HL-60/S4 (cell line): Measurements from ENCODE around the gene AP3D1.

Experiments used
- in situ Hi-C: fragments of 300-500 bp; cut with MboI; formaldehyde crosslinking; loops from 2 replicates; pipeline ENCODE4 v1.14.3; 2022; ENCODE audit warnings: low sequenced_read_pairs

The AP3D1 gene

DNA sequence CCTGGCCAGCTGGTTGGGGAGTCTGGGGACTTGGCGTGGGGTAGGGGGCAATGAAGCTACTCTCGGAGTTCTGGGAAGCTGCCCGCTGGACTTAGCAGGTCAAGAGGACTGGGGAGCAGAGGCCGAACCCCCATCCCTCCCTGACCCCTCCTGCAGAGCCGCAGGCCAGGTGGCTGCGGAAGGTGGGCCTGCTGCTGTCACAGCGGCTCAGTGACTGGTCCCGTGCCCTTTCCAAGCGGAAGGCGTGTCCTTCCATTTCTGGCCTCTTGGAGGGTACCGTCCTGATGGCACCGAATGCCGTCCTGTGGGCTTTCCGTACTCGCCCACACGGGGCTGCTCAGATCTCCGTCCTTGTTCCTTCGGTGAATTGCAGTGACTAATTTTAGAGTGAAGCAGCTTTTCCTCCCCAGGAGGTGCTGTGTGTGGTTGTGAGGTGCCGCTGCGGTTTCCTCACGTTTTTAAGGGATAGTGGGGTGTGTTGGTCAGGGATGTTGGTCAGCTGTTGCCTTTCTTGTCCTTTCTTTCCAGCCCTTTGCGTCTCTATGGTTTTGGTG is 33.1 kb upstream of the AP3D1 start:
- in situ Hi-C loops = no loop called here

DNA sequence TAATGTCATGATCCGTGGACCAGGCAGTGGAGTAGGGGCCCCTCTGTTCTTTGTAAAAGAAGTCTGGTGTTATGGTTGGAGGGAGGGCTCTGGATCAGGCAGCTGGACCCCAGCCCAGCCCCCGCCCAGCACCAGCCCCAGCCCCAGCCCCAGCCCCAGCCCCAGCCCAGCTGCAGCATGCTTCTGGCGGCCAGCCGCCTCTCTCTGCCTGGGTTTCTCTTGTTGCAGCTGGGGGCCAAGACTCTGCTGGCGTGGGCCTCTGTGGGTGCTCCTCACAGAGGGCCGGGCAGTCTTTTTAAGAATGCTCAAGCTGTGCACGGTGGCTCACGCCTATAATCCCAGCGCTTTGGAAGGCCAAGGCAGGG is 30.2 kb upstream of the AP3D1 start:
- in situ Hi-C loops = no loop called here

DNA sequence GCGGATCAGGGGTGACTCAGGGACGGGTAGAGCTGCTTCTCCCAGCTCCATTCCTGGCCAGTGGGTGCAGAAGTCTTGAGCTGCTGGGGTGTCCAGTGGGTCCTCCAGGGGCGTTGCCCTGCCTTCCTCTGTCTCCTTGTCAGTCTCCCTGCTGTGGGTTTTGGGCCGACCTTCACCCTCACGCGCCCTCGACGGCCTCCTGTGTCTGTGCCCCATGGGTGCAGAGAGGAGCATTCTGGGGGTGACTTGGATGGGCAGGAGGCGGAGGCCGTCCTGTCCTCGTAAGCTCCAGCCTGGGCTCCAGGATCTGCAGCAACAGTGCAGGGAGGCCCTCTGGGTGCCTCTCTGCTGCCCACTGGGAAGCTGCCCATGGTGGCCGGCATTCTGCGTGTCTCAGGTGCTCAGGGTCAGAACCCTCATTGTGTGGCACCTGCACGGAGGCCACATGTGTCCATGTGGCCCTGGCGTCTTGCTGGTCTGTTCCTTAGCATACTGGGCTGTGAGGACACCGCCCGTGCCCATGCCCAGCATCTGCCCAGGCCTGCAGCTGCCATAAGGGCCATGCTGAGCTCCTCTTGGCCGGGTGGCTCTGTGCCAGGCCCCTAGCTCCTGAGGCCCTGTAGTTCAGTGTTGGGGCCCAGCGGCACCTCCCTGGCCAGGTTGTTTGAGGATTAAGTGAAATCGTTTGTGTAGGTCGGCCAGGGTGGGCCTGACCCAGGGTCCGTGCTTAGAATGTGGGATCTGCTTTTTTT is 29.7 kb upstream of the AP3D1 start:
- in situ Hi-C loops = no loop called here

DNA sequence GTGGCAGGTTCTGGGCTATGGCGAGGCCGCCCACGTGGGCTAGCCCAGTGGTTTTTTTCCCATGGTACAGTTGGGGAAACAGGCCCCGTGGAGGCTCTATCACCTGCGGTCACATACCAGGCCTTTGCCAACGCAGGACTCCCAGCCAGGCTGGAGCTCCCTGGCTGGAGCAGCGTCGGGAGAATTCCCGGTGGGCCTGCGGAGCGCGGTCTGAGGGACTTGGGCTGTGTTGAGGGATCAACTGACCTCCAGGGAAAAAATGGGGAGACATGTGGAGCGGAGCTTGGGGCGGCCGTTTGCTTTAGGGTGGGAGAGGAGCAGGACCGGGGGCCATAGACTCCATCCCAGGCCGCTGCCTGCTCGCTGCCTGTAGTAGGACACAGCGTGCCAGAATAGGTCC is 28.7 kb upstream of the AP3D1 start:
- in situ Hi-C loops = no loop called here

DNA sequence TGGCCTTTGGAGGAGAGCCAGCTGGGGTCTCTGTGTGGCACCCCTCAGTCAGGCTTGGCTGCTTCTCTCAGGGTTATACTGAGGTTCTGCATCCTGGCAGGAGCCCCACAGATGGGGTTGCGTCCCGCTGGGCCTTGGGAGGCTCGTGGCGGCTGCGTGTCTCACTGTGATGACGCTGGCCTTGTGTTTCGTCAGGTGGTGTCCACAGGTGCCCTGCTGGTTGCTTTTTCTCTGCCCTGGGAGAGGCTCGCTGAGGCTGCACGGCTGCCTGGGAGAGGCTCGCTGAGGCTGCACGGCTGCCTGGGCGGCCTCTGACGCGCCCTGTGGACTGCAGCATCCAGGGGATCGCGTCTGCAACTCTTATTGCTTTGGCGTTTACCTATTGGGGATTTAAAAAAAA is 27.7 kb upstream of the AP3D1 start:
- in situ Hi-C loops = no loop called here

DNA sequence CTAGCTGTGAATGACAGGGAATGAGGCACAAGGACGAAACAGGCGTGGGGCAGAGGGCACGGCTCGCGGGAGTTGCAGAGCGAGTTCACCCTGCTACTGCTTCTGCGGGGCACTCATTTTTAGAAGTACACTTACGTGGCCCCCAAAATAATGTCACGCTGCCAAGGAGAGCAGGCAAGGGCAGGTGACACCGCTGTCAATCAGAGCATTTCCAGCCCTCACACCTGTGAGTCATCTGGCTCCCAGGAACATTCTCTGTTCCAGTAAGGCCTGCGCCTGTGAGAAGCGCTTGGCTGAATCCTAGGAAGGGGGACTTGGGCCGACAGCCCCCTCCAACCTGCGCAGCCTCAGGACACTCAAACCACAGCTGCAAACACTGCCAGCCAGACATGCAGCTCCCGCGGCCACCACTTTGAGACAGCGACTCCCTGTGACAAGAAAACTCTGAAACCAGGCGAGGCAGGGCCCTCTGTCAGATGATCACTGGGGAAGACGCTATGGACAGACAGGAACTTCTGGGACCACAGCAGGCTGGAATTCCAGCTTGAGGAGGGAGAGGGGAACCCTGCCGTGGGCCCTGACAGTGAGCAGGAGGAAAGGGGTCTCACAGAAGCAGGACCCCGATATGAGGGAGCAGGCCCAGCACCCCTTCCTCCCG is 25.1 kb upstream of the AP3D1 start:
- in situ Hi-C loops = no loop called here

DNA sequence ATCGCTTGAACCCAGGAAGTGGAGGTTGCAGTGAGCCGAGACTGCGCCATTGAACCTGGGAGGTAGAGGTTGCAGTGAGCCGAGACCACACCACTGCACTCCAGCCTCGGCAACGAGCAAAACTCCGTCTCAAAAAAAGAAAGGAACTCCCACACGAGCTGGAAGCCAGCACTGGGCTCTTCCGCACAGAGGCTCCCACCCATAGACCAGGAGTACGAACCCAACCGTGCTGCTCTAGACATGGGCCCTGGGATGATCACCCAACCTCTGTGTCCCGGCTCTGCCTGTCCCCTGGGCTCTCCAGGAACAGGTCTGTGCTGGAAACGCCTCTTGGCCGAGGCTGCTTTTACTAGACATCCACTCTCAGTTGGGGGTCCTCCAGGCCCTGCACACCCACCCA is 24.4 kb upstream of the AP3D1 start:
- in situ Hi-C loops = no loop called here

DNA sequence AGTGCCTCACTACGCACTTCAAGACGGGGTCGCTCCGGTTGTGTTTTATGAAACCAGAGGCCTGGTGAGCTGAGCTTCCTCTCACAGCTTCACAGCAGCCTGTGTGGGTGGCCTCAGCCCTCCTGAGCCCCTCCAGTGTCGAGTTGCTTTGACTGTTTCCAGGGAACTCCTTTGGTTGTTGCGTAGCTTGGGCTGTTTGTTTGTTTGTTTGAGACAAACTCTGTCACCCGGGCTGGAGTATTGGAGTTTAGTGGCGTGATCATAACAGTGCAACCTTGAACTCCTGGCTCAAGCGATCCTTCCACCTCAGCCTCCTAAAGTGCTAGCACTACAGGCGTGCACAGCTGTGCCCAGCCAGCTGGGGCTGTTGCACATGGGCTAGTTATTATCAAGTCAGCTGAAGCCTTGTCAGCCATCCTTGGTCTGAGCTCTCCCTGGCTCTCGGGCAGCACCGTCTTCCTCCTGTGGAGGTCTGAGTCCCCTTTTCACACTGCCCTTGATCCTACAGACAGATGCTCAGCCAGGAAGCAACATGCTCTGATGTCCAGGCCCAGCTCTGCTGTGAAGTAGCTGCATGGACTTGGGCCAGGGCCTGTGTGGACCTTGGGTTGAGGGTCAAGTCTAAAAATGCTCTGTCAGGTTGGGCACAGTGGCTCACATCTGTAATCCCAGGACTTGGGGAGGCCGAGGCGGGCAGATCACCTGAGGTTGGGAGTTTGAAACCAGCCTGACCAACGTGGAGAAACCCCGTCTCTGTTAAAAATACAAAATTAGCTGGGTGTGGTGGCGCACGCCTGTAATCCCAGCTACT is 22.6 kb upstream of the AP3D1 start:
- in situ Hi-C loops = no loop called here

DNA sequence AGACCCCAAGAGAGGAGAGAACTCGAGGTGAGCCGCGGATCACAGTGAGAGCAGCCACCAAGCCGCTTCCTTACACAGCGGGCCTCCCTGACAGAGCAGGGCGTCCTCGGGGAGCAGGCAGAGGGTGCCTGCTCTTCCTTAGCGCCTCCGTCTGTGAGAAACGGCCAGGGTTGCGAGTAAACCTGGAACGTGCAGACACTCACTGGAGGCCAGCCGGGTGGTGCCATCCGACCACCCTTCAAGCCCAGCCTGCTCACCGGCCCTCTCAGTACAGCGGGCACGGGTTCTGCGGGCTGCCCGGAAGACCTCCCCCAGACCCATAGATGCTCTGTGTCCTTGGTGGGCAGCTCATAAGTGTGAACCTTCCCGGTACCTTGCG is 22.0 kb upstream of the AP3D1 start:
- in situ Hi-C loops = no loop called here

DNA sequence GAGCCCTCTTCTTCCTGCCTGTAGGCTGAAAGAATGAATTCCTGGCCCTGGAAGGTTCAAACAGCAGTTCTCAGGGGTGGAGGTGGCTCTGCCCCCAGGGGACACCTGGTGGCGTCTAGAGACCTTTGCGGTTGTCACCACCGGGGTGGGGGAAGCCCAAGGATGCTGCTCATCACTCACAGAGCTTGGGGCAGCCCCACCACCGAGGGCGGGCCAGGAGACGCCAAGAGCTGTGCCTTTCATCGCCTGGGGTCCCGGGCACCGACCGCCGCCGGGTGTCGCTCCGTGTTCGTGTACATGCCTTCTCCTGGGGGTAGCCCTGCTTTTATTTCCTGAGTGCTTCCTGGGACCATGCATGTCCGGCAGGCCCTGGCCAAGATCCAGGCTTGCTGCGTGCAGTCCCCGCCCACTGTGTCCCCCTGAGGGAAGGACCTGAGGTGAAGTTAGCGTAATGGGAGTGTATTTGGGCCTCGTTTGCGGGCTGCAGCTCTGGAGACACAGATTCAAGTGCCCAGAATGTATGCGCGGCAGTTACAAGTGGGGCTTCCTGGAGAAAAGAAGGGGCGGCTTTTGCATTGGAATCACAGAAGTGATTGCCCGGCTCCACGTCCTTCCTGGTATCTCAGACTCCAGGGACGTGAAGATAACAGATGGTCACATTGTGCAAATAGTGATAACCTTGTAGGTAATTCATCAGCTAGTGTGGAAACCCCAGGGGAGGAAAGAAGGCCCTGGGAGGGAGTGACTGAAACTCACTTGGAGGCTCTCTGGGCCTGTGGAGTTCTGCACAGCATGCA is 20.2 kb upstream of the AP3D1 start:
- in situ Hi-C loops = no loop called here

DNA sequence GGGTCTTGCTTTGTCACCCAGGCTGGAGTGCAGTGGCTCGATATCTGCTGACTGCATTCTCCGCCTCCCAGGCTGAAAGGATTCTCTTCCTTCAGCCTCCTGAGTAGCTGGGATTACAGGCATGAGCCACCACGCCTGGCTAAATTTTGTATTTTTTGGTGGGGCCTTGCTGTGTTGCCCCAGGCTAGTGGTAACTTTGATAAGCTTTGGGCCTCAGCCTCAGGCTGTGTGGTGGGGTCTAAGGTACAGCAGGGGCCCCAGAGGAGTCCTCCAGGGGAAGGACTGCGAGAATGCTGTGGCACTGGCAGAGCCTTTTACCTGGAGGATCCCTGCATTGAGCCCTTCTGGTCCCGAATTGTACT is 19.6 kb upstream of the AP3D1 start:
- in situ Hi-C loops = no loop called here

DNA sequence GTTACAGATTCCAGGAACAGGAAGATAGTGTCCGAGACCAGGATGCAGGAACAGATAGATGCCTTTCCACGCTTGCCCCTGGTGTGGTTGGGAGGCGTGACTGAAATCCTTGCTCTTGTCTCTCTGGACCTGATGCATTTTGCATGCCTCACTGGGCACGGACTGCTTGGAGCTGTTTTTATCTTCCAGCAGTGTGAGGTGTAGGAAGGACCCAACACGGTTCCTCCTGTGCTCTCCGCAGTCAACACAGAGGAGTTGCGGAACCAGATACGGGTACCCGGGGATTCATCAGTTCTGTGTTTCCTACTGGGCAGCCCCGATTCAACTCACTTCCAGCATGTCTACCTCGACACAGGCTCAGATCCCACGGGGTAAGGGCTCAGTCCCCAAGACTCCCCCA is 18.9 kb upstream of the AP3D1 start:
- in situ Hi-C loops = no loop called here

DNA sequence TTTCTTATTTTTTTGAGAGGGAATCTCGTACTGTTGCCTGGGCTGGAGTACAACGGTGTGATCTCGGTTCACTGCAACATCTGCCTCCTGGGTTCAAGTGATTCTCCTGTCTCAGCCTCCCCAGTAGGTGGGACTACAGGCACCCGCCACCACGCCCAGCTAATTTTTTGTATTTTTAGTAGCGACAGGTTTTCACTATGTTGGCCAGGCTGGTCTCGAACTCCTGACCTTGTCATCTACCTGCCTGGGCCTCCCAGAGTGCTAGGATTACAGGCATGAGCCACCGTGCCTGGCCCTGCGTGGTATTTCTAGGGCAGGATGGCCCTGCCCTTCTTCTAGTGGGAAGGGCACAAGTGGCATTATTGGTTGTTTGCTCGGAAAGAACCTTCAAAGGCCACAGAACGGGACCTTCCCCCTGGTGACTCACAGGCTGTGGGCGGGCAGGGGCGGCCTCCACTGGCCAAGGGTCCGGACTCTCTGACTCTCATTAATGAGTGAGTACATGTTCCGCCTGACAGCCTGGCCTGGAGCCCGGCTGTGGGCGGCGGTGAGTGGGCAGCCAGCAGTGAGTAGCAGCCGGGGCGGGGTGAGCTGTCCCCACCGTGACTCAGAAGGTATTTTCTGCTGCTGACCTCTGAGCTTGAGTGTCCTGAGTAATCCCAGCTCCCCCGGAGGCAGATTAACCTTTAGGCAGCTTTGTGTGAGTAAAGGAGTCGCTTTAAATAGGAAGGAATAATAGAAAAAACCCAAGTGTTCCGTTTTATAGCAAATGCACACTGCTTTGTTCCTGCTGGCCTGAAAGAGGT is 17.5 kb upstream of the AP3D1 start:
- in situ Hi-C loops = no loop called here

DNA sequence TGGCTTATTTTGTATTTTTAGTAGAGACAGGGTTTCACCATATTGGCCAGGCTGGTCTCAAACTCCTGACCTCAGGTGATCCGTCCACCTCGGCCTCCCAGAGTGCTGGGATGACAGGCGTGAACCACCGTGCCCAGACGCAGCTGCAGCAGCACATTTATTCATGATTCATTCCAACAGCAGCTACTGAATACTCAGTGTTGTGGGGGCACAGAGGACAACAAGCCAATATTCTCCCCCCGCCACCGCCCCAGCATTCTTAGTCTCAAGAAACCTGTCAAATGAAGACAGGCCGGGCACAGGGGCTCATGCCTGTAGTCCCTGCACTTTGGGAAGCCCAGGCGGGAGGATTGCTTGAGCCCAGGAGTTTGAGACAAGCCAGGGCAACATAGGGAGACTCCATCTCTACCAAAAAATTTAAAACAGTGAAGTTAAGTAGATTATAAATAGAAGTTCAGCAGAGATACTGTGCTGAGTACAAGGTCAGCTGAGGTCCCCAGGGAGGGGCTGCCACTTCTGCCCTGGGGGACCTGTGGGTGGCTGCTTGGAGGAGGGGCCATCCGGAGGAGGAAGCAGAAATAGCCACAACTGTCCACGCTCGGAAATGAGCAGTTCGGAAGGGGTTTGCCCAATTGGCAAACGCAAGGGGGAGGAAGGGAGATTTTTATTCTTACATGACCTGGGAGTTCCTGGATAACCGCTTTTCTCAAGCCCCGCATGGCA is 16.7 kb upstream of the AP3D1 start:
- in situ Hi-C loops = no loop called here

DNA sequence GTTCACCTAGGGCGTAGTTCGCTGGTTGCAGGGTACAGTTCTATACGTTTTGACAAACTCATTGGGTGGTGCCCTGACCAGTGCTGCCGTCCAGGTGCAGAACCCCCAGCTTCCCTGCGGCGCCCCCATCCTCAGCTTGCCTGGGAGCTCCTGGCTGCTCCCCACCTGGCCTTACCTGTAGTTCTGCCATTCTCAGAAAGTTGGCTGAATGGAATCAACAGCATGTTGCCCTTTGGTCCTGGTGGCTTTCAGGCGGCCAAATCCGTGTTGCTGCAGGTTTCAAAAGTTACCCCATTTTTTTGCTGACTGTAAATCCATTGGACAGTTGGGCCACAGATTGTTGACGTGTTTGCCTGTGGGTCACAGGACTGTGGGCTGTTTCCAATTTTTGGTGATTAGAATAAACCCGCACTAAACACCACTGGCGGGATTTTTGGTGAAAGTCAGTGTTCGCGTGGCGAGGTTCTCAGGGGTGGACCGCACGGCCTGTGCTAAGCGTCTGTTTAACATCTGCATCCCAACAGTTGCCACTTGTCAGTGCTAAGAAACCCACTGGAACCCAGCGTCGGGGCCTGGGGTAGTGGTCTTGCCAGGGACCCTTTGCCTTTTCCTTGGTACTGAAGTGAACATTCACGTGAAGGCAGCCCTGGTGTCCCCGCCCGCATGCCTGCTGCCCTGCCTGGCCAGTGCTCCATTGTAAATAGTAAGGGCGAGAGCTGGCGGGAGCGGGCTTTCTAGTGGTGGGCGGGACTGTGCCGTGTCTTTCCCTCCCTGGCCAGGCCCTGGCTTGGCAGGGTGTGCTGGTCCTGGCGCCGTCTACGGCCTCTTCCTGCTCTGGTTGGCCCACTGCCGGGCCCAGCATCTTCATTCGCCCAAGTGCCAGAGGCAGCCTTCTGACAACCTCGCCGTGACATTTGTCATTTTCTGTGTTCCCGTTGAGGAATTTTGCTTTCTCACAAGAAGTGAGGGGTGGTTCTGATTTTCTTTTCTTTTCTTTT is 15.7 kb upstream of the AP3D1 start:
- in situ Hi-C loops = no loop called here

DNA sequence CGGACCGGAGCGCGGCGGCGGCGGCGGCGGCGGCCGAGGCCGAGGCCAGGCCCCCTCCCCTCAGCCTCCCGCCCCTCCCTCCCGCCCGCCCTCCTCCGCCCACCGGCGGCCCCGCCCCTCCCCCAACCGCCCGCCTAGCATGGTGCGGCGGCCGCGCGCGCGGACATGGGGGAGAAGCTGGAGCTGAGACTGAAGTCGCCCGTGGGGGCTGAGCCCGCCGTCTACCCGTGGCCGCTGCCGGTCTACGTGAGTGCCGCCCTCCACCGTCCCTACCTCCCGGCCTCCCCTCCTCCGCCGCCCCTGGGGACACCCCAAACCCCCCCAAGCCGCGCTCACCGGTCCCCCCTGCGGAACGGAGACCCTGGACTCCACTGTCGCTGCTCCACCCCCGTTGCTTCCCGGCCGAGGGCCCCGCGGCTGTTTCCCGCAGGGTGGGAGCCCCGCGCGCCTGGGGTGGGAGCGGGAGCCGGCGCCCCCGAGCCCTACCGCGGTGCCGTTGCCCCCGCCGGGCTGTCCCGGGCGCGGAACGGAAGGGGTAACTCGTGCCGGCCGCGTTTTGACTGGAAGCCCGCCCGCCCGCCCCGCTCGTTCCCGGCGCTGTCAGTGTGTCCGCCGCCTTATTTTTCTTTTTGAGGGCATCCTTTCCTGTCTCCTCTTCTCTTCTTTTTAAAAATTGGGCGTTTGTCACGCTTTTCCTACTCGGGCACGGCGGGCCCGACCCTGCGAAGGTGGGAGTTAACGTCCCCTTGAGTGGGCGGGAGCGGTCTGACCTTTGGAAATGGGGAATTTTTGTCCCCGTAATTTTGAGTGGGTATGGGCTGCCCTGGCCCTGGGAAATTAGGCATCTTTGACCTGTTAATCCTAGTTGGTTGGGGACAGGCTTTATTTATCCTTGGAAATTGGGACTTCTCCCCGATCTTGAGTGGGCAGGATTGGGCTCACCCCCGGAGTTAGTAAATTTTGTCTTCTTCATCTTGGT is 12.9 kb upstream of the AP3D1 start:
- in situ Hi-C loops = no loop called here

DNA sequence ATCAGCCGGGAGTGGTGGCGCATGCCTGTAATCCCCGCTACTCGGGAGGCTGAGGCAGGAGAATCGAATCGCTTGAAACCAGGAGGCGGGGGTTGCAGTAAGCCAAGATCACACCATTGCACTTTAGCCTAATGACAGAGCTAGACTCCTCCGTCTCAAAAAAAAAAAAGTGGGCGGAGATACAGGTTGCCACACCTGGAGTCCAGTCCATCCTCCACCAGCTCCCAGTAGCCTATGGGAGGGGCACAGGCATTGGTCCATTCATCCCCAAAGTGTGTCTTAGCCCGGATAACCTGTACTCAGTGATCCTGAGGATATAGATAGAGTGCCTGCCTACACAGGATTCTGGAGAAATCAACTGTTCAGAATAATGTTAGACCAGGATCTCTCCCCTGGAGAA is 9.0 kb upstream of the AP3D1 start:
- in situ Hi-C loops = no loop called here
